GM23338 (cell line): ENCODE results near the gene NKAIN2. TPM values are rescaled to one million over a fixed set of nuclear protein-coding genes. Genes with fewer than 3 reads are reported as not detected.

Experiments used
- ATAC-seq: fragments of 200-7000 bp; cut with Tn5 transposase; 3 replicates; pipeline ENCODE4 v1.9.1; 2020
- DNase-seq: peaks from one replicate; pipeline ENCODE4 v3.0.0-alpha.2; 2015; ENCODE audit warnings: low spot score
- H2AFZ ChIP-seq: fragments of 200-600 bp; sonication (generic); 2 replicates; pipeline ENCODE4 v1.8.0; 2016; ENCODE audit warnings: antibody characterized with exemption, mild to moderate bottlenecking, moderate library complexity
- H3F3A ChIP-seq: fragments of 200-600 bp; sonication (generic); replicated peaks from 2 replicates; pipeline ENCODE4 v1.8.0; 2017; ENCODE audit warnings: antibody characterized with exemption, mixed run types, low read depth
- H3K27ac ChIP-seq: fragments of 200-600 bp; sonication (generic); 2 replicates; pipeline ENCODE4 v1.6.1; 2016; ENCODE audit warnings: low read depth
- H3K27me3 ChIP-seq: fragments of 200-600 bp; sonication (generic); 2 replicates; pipeline ENCODE4 v1.8.0; 2016; ENCODE audit warnings: mild to moderate bottlenecking, mixed run types, moderate library complexity; ENCODE audit not compliant: insufficient read depth
- H3K36me3 ChIP-seq: fragments of 200-600 bp; sonication (generic); 2 replicates; pipeline ENCODE4 v1.8.0; 2016; ENCODE audit warnings: mild to moderate bottlenecking; ENCODE audit not compliant: insufficient read depth
- H3K4me1 ChIP-seq: fragments of 200-600 bp; sonication (generic); 2 replicates; pipeline ENCODE4 v1.8.0; 2016; ENCODE audit warnings: mild to moderate bottlenecking, moderate library complexity; ENCODE audit not compliant: insufficient read depth
- H3K4me2 ChIP-seq: fragments of 200-600 bp; sonication (generic); 2 replicates; pipeline ENCODE4 v1.7.1; 2017; ENCODE audit warnings: mixed run types
- H3K4me3 ChIP-seq: fragments of 200-600 bp; sonication (generic); 2 replicates; pipeline ENCODE4 v1.6.1; 2016; ENCODE audit warnings: mixed run types
- H3K79me2 ChIP-seq: fragments of 200-600 bp; sonication (generic); replicated peaks from 2 replicates; pipeline ENCODE4 v1.8.0; 2017; ENCODE audit warnings: mild to moderate bottlenecking; ENCODE audit not compliant: insufficient read depth
- H3K9me2 ChIP-seq: fragments of 200-600 bp; sonication (generic); 2 replicates; pipeline ENCODE4 v1.8.0; 2017; ENCODE audit not compliant: insufficient read depth
- H4K20me1 ChIP-seq: fragments of 200-600 bp; sonication (generic); replicated peaks from 2 replicates; pipeline ENCODE4 v1.8.0; 2017; ENCODE audit warnings: mild to moderate bottlenecking; ENCODE audit not compliant: insufficient read depth
- H3K27ac Mint-ChIP-seq: 2 replicates; pipeline ENCODE4 v1.8.0; 2020; ENCODE audit warnings: inconsistent platforms, mild to moderate bottlenecking, moderate library complexity, mixed read lengths
- H3K27me3 Mint-ChIP-seq: 3 replicates; pipeline ENCODE4 v1.8.0; 2022; ENCODE audit warnings: low read depth, mild to moderate bottlenecking, moderate library complexity, mixed read lengths, inconsistent platforms; ENCODE audit not compliant: insufficient read depth, poor library complexity
- H3K36me3 Mint-ChIP-seq: 3 replicates; pipeline ENCODE4 v1.8.0; 2021; ENCODE audit warnings: low read depth, mild to moderate bottlenecking, inconsistent platforms, moderate library complexity, mixed read lengths
- H3K4me1 Mint-ChIP-seq: 3 replicates; pipeline ENCODE4 v1.8.0; 2020; ENCODE audit warnings: mild to moderate bottlenecking, inconsistent platforms, mixed read lengths
- H3K4me3 Mint-ChIP-seq: 3 replicates; pipeline ENCODE4 v1.8.0; 2021; ENCODE audit warnings: moderate library complexity, mild to moderate bottlenecking, inconsistent platforms, mixed read lengths
- H3K9me3 Mint-ChIP-seq: 3 replicates; pipeline ENCODE4 v1.8.0; 2020; ENCODE audit warnings: moderate library complexity, mild to moderate bottlenecking, inconsistent platforms, mixed read lengths
- ZNF114 ChIP-seq: fragments of 250-450 bp; sonication (Bioruptor Pico); IDR thresholded peaks from 2 replicates; pipeline ENCODE4 v1.5.0; 2020; ENCODE audit warnings: mild to moderate bottlenecking, moderate library complexity
- polyA plus RNA-seq: library from polyadenylated mRNA; unstranded; fragments of >200 nt; fragmentation: Nextera tagmentation; extraction: Ambion mirVana; gene quantifications from 2 replicates; pipeline ENCODE4 v1.2.1, GENCODE V29; 2016
- total RNA-seq: library from RNA; depleted of rRNA; stranded (reverse); fragments of >200 nt; shearing (Covaris generic); gene quantifications from 2 replicates; pipeline ENCODE4 v1.2.3, GENCODE V29; 2014
- TF ChIP-seq, protein P1 (sequence below), 2 experiments: fragments of 200-600 bp in 1 of 2; sonication (generic) in 1 of 2; conservative IDR thresholded peaks; 2 replicates each; pipeline versions ENCODE4 v1.5.1 to v1.6.1; 2016 to 2017; ENCODE audit warnings: antibody characterized with exemption in 2 of 2, low read depth in 2 of 2, mild to moderate bottlenecking in 2 of 2, moderate library complexity in 1 of 2
- TF ChIP-seq, protein P2 (sequence below): fragments of 250-450 bp; sonication (Bioruptor Pico); IDR thresholded peaks from 2 replicates; pipeline ENCODE4 v1.5.0; 2020; ENCODE audit warnings: mild to moderate bottlenecking, moderate library complexity

The NKAIN2 gene
- total and polyA plus RNA-seq, 2 experiments from 2014 or later = 0.39 to 1.1 TPM

DNA sequence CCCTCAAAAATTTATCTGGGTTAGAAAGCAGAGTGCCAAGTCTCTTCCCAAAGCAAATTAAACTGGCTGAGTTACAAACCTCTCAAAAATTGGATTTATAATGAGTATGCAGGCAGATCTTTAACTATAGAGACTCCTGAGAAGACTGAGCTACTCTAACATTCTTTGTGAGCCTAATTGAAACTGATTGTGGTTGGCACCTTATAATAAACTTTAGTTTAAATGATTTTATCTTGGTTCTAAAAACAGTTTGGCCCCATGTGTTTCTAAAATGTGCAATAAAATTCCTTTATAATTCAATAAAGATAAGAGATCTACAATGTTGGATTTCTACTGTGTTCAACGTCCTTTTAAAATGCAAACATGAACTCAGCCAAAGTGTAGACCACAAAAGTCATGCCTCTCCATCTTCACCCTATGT lies 678.4 kb downstream of the NKAIN2 start:
- no peaks in the 10 kb centered on the region for H3K36me3 Mint-ChIP-seq
- H3K4me3 ChIP-seq = no peak overlapping the region
- H3F3A ChIP-seq = no peaks in the 10 kb centered on the region
- H3K9me3 Mint-ChIP-seq = no peaks in the 10 kb centered on the region
- no peak for DNase-seq
- H3K4me2 ChIP-seq = no peak overlapping the region
- no peaks in the 10 kb centered on the region for H3K27me3 Mint-ChIP-seq
- H3K27ac ChIP-seq = no peak overlapping the region
- no peaks in the 10 kb centered on the region for H3K36me3 ChIP-seq
- no peak for ATAC-seq
- H3K9me2 ChIP-seq = no peaks in the 10 kb centered on the region
- H3K27me3 ChIP-seq = no peaks in the 10 kb centered on the region
- H3K79me2 ChIP-seq = no peaks in the 10 kb centered on the region
- no peak overlapping the region for H2AFZ ChIP-seq
- no peaks in the 10 kb centered on the region for H3K4me1 ChIP-seq
- TF ChIP-seq, protein P1, sequence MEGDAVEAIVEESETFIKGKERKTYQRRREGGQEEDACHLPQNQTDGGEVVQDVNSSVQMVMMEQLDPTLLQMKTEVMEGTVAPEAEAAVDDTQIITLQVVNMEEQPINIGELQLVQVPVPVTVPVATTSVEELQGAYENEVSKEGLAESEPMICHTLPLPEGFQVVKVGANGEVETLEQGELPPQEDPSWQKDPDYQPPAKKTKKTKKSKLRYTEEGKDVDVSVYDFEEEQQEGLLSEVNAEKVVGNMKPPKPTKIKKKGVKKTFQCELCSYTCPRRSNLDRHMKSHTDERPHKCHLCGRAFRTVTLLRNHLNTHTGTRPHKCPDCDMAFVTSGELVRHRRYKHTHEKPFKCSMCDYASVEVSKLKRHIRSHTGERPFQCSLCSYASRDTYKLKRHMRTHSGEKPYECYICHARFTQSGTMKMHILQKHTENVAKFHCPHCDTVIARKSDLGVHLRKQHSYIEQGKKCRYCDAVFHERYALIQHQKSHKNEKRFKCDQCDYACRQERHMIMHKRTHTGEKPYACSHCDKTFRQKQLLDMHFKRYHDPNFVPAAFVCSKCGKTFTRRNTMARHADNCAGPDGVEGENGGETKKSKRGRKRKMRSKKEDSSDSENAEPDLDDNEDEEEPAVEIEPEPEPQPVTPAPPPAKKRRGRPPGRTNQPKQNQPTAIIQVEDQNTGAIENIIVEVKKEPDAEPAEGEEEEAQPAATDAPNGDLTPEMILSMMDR (conservative IDR thresholded peaks at IDR 0.05; ENCODE audit: low read depth in 2 of 2) = no peak
- no peak for TF ChIP-seq ZNF114
- TF ChIP-seq, protein P2, sequence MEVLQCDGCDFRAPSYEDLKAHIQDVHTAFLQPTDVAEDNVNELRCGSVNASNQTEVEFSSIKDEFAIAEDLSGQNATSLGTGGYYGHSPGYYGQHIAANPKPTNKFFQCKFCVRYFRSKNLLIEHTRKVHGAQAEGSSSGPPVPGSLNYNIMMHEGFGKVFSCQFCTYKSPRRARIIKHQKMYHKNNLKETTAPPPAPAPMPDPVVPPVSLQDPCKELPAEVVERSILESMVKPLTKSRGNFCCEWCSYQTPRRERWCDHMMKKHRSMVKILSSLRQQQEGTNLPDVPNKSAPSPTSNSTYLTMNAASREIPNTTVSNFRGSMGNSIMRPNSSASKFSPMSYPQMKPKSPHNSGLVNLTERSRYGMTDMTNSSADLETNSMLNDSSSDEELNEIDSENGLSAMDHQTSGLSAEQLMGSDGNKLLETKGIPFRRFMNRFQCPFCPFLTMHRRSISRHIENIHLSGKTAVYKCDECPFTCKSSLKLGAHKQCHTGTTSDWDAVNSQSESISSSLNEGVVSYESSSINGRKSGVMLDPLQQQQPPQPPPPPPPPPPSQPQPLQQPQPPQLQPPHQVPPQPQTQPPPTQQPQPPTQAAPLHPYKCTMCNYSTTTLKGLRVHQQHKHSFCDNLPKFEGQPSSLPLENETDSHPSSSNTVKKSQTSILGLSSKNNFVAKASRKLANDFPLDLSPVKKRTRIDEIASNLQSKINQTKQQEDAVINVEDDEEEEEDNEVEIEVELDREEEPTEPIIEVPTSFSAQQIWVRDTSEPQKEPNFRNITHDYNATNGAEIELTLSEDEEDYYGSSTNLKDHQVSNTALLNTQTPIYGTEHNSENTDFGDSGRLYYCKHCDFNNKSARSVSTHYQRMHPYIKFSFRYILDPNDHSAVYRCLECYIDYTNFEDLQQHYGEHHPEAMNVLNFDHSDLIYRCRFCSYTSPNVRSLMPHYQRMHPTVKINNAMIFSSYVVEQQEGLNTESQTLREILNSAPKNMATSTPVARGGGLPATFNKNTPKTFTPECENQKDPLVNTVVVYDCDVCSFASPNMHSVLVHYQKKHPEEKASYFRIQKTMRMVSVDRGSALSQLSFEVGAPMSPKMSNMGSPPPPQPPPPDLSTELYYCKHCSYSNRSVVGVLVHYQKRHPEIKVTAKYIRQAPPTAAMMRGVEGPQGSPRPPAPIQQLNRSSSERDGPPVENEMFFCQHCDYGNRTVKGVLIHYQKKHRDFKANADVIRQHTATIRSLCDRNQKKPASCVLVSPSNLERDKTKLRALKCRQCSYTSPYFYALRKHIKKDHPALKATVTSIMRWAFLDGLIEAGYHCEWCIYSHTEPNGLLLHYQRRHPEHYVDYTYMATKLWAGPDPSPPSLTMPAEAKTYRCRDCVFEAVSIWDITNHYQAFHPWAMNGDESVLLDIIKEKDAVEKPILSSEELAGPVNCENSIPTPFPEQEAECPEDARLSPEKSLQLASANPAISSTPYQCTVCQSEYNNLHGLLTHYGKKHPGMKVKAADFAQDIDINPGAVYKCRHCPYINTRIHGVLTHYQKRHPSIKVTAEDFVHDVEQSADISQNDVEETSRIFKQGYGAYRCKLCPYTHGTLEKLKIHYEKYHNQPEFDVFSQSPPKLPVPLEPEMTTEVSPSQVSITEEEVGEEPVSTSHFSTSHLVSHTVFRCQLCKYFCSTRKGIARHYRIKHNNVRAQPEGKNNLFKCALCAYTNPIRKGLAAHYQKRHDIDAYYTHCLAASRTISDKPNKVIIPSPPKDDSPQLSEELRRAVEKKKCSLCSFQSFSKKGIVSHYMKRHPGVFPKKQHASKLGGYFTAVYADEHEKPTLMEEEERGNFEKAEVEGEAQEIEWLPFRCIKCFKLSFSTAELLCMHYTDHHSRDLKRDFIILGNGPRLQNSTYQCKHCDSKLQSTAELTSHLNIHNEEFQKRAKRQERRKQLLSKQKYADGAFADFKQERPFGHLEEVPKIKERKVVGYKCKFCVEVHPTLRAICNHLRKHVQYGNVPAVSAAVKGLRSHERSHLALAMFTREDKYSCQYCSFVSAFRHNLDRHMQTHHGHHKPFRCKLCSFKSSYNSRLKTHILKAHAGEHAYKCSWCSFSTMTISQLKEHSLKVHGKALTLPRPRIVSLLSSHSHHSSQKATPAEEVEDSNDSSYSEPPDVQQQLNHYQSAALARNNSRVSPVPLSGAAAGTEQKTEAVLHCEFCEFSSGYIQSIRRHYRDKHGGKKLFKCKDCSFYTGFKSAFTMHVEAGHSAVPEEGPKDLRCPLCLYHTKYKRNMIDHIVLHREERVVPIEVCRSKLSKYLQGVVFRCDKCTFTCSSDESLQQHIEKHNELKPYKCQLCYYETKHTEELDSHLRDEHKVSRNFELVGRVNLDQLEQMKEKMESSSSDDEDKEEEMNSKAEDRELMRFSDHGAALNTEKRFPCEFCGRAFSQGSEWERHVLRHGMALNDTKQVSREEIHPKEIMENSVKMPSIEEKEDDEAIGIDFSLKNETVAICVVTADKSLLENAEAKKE = no peak
- no peak overlapping the region for H3K27ac Mint-ChIP-seq
- no peaks in the 10 kb centered on the region for H4K20me1 ChIP-seq
- no peak overlapping the region for H3K4me3 Mint-ChIP-seq
- H3K4me1 Mint-ChIP-seq = peaks cover 3% of the 10 kb centered on the region; the same call in 2 of the 3 replicates
